Upper lobe of left lung (tissue), 4 donors: Measurements from ENCODE around the gene NT5C3A.
"Not testable (repeated sequence)": the region's sequence is repeated elsewhere in the genome, so short reads cannot be mapped to it uniquely, and the experiment has no call there.

Experiments
- EP300 ChIP-seq, 4 donors: sonication (generic); formaldehyde crosslinking; IDR thresholded peaks; one replicate each; pipeline ENCODE4 v1.5.1; 2017; ENCODE audit warnings: antibody characterized with exemption in 4 of 4, control low read depth in 2 of 4
- POLR2A ChIP-seq, 4 donors: fragments of 450-650 bp; IDR thresholded peaks; one replicate each; pipeline ENCODE4 v1.5.1; 2016 to 2017; ENCODE audit warnings: antibody characterized with exemption in 4 of 4, mild to moderate bottlenecking in 2 of 4
- POLR2AphosphoS5 ChIP-seq, 2 donors: sonication (generic); formaldehyde crosslinking; IDR thresholded peaks; one replicate each; pipeline ENCODE4 v1.5.1; 2017; ENCODE audit warnings: antibody characterized with exemption in 2 of 2
- TF ChIP-seq, protein P1 (sequence below), 6 experiments: fragments of 450-650 bp in 4 of 6; fragments of 200-600 bp in 2 of 6; sonication (generic) in 2 of 6; IDR thresholded peaks; one replicate each; pipeline ENCODE4 v1.5.1; 2016 to 2019; ENCODE audit warnings: antibody characterized with exemption in 6 of 6

- TF ChIP-seq, protein P1, sequence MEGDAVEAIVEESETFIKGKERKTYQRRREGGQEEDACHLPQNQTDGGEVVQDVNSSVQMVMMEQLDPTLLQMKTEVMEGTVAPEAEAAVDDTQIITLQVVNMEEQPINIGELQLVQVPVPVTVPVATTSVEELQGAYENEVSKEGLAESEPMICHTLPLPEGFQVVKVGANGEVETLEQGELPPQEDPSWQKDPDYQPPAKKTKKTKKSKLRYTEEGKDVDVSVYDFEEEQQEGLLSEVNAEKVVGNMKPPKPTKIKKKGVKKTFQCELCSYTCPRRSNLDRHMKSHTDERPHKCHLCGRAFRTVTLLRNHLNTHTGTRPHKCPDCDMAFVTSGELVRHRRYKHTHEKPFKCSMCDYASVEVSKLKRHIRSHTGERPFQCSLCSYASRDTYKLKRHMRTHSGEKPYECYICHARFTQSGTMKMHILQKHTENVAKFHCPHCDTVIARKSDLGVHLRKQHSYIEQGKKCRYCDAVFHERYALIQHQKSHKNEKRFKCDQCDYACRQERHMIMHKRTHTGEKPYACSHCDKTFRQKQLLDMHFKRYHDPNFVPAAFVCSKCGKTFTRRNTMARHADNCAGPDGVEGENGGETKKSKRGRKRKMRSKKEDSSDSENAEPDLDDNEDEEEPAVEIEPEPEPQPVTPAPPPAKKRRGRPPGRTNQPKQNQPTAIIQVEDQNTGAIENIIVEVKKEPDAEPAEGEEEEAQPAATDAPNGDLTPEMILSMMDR (IDR thresholded peaks at IDR 0.05) = not testable (repeated sequence)
- TF ChIP-seq POLR2A, EP300, POLR2AphosphoS5 (IDR thresholded peaks at IDR 0.05): not testable (repeated sequence)
Observed at GRCh38 chr7:33005690-33006089, 56.9 kb downstream of the NT5C3A start.
